GM23248 (cell line): Measurements from ENCODE around the gene GSTT2.
"Not testable (repeated sequence)": the region's sequence is repeated elsewhere in the genome, so short reads cannot be mapped to it uniquely, and the experiment has no call there.

Experiments used
- EZH2 ChIP-seq: fragments of 200-600 bp; sonication (generic); IDR thresholded peaks from 2 replicates; pipeline ENCODE4 v1.6.1; 2018; ENCODE audit warnings: antibody characterized with exemption, mild to moderate bottlenecking; ENCODE audit not compliant: insufficient read depth, poor library complexity, severe bottlenecking
- EZH2phosphoT487 ChIP-seq: fragments of 200-600 bp; sonication (generic); IDR thresholded peaks from 2 replicates; pipeline ENCODE4 v1.6.1; 2018; ENCODE audit warnings: antibody characterized with exemption, moderate library complexity, mild to moderate bottlenecking, low read depth; ENCODE audit not compliant: insufficient read depth

DNA sequence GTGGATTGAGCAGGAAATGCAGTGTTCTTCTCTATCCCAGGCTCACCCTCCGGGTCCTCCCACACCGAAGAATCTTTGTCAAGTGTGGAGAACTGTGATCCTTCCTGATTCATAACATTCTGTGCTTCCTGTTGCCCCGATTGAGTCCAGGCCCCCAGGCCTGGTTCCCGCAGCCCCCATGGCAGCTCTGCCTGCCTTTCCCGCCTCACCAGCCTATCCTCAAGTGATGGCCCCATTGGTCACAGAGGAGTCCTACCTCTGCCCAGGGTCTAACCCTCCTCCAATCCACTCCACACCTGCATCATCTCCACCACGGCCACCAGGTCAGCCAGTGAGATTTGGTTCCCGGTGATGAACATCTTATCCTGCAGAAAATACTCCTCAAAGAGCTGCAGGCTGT lies 19.8 kb downstream of the GSTT2 start:
- TF ChIP-seq EZH2phosphoT487, EZH2: not testable (repeated sequence)
